ENCODE results near the gene ANKRD55.
"Not testable (repeated sequence)": the region's sequence is repeated elsewhere in the genome, so short reads cannot be mapped to it uniquely, and the experiment has no call there.

Gene ANKRD55

GRCh38 chr5:56269216-56269927 lies 36.2 kb upstream of the ANKRD55 start:
- H3K9ac ChIP-seq (ENCODE audit: low read depth, low read length) = no peak overlapping the region
- no peaks in the 10 kb centered on the region for H3K9me3 ChIP-seq (ENCODE audit: insufficient read depth, low read depth, low read length)
- no peaks in the 10 kb centered on the region for H3K27me3 ChIP-seq (ENCODE audit: insufficient read depth, low read length)
- no peaks in the 10 kb centered on the region for H3K4me1 ChIP-seq (ENCODE audit: insufficient read depth, low read length)
- no peak overlapping the region for H3K4me3 ChIP-seq (ENCODE audit: low read length)
- H3K27ac ChIP-seq (ENCODE audit: low read length) = no peak overlapping the region
- no peaks in the 10 kb centered on the region for H3K36me3 ChIP-seq (ENCODE audit: insufficient read depth, low read depth, low read length)

GRCh38 chr5:56268707-56269106 lies 35.6 kb upstream of the ANKRD55 start:
- H3K4me3 ChIP-seq (ENCODE audit: low read length); H3K9ac ChIP-seq (ENCODE audit: low read depth, low read length); H3K9me3 ChIP-seq (ENCODE audit: insufficient read depth, low read depth, low read length); H3K36me3 ChIP-seq (ENCODE audit: insufficient read depth, low read depth, low read length); H3K27ac ChIP-seq (ENCODE audit: low read length); H3K4me1 ChIP-seq (ENCODE audit: insufficient read depth, low read length); H3K27me3 ChIP-seq (ENCODE audit: insufficient read depth, low read length): not testable (repeated sequence)

- Histone ChIP-seq H3K9ac (ENCODE audit: low read depth, low read length) (no peak overlapping the region), H3K27me3 (ENCODE audit: insufficient read depth, low read length) (no peaks in the 10 kb centered on the region), H3K36me3 (ENCODE audit: insufficient read depth, low read depth, low read length) (no peaks in the 10 kb centered on the region), H3K9me3 (ENCODE audit: insufficient read depth, low read depth, low read length) (no peaks in the 10 kb centered on the region), H3K27ac (ENCODE audit: low read length) (no peak overlapping the region), H3K4me3 (ENCODE audit: low read length) (no peak overlapping the region), H3K4me1 (ENCODE audit: insufficient read depth, low read length) (no peaks in the 10 kb centered on the region)
Measured at GRCh38 chr5:56267856-56268255, 34.7 kb upstream of the ANKRD55 start.

GRCh38 chr5:56264417-56265025 lies 31.4 kb upstream of the ANKRD55 start:
- no peaks in the 10 kb centered on the region for H3K9me3 ChIP-seq (ENCODE audit: insufficient read depth, low read depth, low read length)
- H3K9ac ChIP-seq (ENCODE audit: low read depth, low read length) = no peak overlapping the region
- no peak overlapping the region for H3K27ac ChIP-seq (ENCODE audit: low read length)
- H3K4me3 ChIP-seq (ENCODE audit: low read length) = no peak overlapping the region
- no peaks in the 10 kb centered on the region for H3K4me1 ChIP-seq (ENCODE audit: insufficient read depth, low read length)
- H3K36me3 ChIP-seq (ENCODE audit: insufficient read depth, low read depth, low read length) = no peaks in the 10 kb centered on the region
- no peaks in the 10 kb centered on the region for H3K27me3 ChIP-seq (ENCODE audit: insufficient read depth, low read length)

GRCh38 chr5:56262279-56262678 lies 29.1 kb upstream of the ANKRD55 start:
- no peak overlapping the region for H3K9ac ChIP-seq (ENCODE audit: low read depth, low read length)
- H3K27ac ChIP-seq (ENCODE audit: low read length) = no peak overlapping the region
- H3K27me3 ChIP-seq (ENCODE audit: insufficient read depth, low read length) = no peaks in the 10 kb centered on the region
- peaks cover 3% of the 10 kb centered on the region; the same call in 1 of the 2 replicates for H3K9me3 ChIP-seq (ENCODE audit: insufficient read depth, low read depth, low read length)
- no peak overlapping the region for H3K4me3 ChIP-seq (ENCODE audit: low read length)
- H3K36me3 ChIP-seq (ENCODE audit: insufficient read depth, low read depth, low read length) = no peaks in the 10 kb centered on the region
- H3K4me1 ChIP-seq (ENCODE audit: insufficient read depth, low read length) = no peaks in the 10 kb centered on the region

GRCh38 chr5:56259002-56259511 lies 25.9 kb upstream of the ANKRD55 start:
- no peak overlapping the region for H3K4me3 ChIP-seq (ENCODE audit: low read length)
- no peak overlapping the region for H3K27ac ChIP-seq (ENCODE audit: low read length)
- no peaks in the 10 kb centered on the region for H3K4me1 ChIP-seq (ENCODE audit: insufficient read depth, low read length)
- H3K36me3 ChIP-seq (ENCODE audit: insufficient read depth, low read depth, low read length) = no peaks in the 10 kb centered on the region
- no peak overlapping the region for H3K9ac ChIP-seq (ENCODE audit: low read depth, low read length)
- peaks cover 3% of the 10 kb centered on the region; the same call in 1 of the 2 replicates for H3K9me3 ChIP-seq (ENCODE audit: insufficient read depth, low read depth, low read length)
- H3K27me3 ChIP-seq (ENCODE audit: insufficient read depth, low read length) = no peaks in the 10 kb centered on the region

GRCh38 chr5:56257763-56258529 lies 24.8 kb upstream of the ANKRD55 start:
- H3K4me3 ChIP-seq (ENCODE audit: low read length); H3K27ac ChIP-seq (ENCODE audit: low read length); H3K9me3 ChIP-seq (ENCODE audit: insufficient read depth, low read depth, low read length): not testable (repeated sequence)

GRCh38 chr5:56257010-56257409 lies 23.9 kb upstream of the ANKRD55 start:
- Histone ChIP-seq H3K9ac (ENCODE audit: low read depth, low read length) (no peak overlapping the region), H3K9me3 (ENCODE audit: insufficient read depth, low read depth, low read length) (peaks cover 3% of the 10 kb centered on the region; the same call in 1 of the 2 replicates), H3K27ac (ENCODE audit: low read length) (no peak overlapping the region), H3K36me3 (ENCODE audit: insufficient read depth, low read depth, low read length) (no peaks in the 10 kb centered on the region), H3K27me3 (ENCODE audit: insufficient read depth, low read length) (no peaks in the 10 kb centered on the region), H3K4me3 (ENCODE audit: low read length) (no peak overlapping the region), H3K4me1 (ENCODE audit: insufficient read depth, low read length) (no peaks in the 10 kb centered on the region)

More at GRCh38 chr5:56257763-56258529, 24.8 kb upstream of the ANKRD55 start:
- not testable (repeated sequence) for H3K36me3 ChIP-seq (ENCODE audit: insufficient read depth, low read depth, low read length); H3K27me3 ChIP-seq (ENCODE audit: insufficient read depth, low read length); H3K4me1 ChIP-seq (ENCODE audit: insufficient read depth, low read length); H3K9ac ChIP-seq (ENCODE audit: low read depth, low read length)

GRCh38 chr5:56255502-56255901 lies 22.4 kb upstream of the ANKRD55 start:
- Histone ChIP-seq H3K9ac (ENCODE audit: low read depth, low read length) (no peak overlapping the region), H3K4me1 (ENCODE audit: insufficient read depth, low read length) (no peaks in the 10 kb centered on the region), H3K36me3 (ENCODE audit: insufficient read depth, low read depth, low read length) (no peaks in the 10 kb centered on the region), H3K27ac (ENCODE audit: low read length) (no peak overlapping the region), H3K27me3 (ENCODE audit: insufficient read depth, low read length) (no peaks in the 10 kb centered on the region), H3K9me3 (ENCODE audit: insufficient read depth, low read depth, low read length) (peaks cover 3% of the 10 kb centered on the region; the same call in 1 of the 2 replicates), H3K4me3 (ENCODE audit: low read length) (no peak overlapping the region)

GRCh38 chr5:56253924-56254323 lies 20.8 kb upstream of the ANKRD55 start:
- H3K9me3 ChIP-seq (ENCODE audit: insufficient read depth, low read depth, low read length) = peaks cover 7% of the 10 kb centered on the region
- H3K36me3 ChIP-seq (ENCODE audit: insufficient read depth, low read depth, low read length) = no peaks in the 10 kb centered on the region
- H3K9ac ChIP-seq (ENCODE audit: low read depth, low read length) = no peak overlapping the region
- H3K27me3 ChIP-seq (ENCODE audit: insufficient read depth, low read length) = no peaks in the 10 kb centered on the region
- H3K4me3 ChIP-seq (ENCODE audit: low read length) = no peak overlapping the region
- H3K4me1 ChIP-seq (ENCODE audit: insufficient read depth, low read length) = no peaks in the 10 kb centered on the region
- H3K27ac ChIP-seq (ENCODE audit: low read length) = no peak overlapping the region

- Histone ChIP-seq H3K4me3 (ENCODE audit: low read length) (no peak overlapping the region), H3K36me3 (ENCODE audit: insufficient read depth, low read depth, low read length) (no peaks in the 10 kb centered on the region), H3K9ac (ENCODE audit: low read depth, low read length) (no peak overlapping the region), H3K4me1 (ENCODE audit: insufficient read depth, low read length) (no peaks in the 10 kb centered on the region), H3K27me3 (ENCODE audit: insufficient read depth, low read length) (no peaks in the 10 kb centered on the region), H3K9me3 (ENCODE audit: insufficient read depth, low read depth, low read length) (peaks cover 9% of the 10 kb centered on the region), H3K27ac (ENCODE audit: low read length) (no peak overlapping the region)
Measured at GRCh38 chr5:56253126-56253525, 20.0 kb upstream of the ANKRD55 start.

Measured in iPS-20b (cell line).